22Rv1 (cell line): ENCODE results near the gene LRP5.

Experiments
- H3K27ac ChIP-seq: fragments of 450-650 bp; 2 replicates; pipeline ENCODE4 v1.5.1; 2017
- ZFX ChIP-seq: fragments of 450-650 bp; IDR thresholded peaks from 2 replicates; pipeline ENCODE4 v1.6.1; 2017; ENCODE audit warnings: antibody characterized with exemption, borderline replicate concordance
- TF ChIP-seq, protein P1 (sequence below): fragments of 450-650 bp; IDR thresholded peaks from 2 replicates; pipeline ENCODE4 v1.5.1; 2017; ENCODE audit warnings: mild to moderate bottlenecking

The LRP5 gene

DNA sequence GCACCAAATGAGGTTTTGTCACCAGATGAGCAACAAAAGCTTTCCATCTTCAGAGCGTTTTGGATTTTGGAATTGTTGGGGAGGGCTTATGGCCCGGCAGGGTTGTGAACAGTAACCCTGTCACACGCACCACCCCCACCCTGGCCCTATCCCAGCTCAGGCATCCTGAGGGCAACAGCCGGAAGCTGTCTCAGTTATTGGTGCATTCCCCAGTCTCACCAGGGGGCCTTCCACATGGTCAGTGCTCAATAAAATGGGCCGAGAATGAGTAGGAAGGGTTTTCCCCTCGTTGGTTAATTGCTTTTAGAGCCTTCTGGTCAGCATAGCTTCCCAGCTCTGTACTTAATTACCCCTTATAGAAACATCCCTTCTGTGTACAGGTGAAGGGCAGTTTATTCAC is 46.0 kb downstream of the LRP5 start:
- H3K27ac ChIP-seq = no peak overlapping the region
- TF ChIP-seq, protein P1, sequence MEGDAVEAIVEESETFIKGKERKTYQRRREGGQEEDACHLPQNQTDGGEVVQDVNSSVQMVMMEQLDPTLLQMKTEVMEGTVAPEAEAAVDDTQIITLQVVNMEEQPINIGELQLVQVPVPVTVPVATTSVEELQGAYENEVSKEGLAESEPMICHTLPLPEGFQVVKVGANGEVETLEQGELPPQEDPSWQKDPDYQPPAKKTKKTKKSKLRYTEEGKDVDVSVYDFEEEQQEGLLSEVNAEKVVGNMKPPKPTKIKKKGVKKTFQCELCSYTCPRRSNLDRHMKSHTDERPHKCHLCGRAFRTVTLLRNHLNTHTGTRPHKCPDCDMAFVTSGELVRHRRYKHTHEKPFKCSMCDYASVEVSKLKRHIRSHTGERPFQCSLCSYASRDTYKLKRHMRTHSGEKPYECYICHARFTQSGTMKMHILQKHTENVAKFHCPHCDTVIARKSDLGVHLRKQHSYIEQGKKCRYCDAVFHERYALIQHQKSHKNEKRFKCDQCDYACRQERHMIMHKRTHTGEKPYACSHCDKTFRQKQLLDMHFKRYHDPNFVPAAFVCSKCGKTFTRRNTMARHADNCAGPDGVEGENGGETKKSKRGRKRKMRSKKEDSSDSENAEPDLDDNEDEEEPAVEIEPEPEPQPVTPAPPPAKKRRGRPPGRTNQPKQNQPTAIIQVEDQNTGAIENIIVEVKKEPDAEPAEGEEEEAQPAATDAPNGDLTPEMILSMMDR = no peak
- no peak for TF ChIP-seq ZFX

DNA sequence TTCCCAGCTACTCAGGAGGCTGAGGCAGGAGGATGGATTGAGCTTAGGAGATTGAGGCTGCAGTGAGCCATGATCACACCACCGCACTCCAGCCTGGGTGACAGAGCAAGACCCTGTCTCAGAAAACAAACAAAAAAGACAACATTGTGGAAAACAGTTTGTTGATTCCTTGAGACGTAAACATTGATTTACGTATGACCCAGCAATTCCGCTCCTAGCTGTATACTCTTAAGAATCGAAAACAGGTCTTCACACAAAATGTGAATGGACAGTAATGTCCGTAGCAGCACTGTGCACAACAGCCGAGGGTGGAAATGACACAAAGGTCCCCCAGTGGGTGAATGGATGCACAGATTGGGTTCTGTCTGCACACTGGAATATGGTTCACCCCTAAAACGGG is 49.3 kb downstream of the LRP5 start:
- TF ChIP-seq, protein P1 = no peak
- no peak for TF ChIP-seq ZFX
- no peak overlapping the region for H3K27ac ChIP-seq

DNA sequence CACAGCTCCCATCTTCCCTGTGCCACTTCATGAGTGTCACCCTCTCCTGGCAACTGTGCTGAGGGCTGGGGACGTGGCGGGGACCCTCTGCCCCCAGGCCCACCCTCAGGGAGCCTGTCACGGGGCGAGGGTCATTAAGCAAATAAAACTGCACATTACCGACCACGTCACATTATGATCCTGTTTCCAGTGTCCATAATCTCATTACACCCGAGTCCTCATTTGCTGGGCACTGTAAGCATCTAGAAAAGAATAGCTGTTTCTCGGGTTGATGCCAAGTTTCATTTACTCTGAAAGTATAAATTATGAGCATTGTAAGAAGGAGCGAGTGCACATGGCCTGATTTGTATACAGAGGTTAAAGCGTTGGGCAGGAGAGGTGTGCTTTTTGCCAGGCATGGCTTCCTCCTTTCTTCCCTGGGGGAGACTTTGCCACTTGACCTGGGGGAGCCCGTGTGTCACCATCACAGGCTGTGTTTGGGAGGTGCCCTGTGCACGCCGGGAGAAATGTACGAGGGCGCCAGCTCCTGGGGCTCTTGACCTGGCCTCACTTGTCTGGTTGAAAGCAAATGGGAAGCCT is 50.5 kb downstream of the LRP5 start:
- no peak for TF ChIP-seq ZFX
- TF ChIP-seq, protein P1 = no peak
- H3K27ac ChIP-seq = no peak overlapping the region

DNA sequence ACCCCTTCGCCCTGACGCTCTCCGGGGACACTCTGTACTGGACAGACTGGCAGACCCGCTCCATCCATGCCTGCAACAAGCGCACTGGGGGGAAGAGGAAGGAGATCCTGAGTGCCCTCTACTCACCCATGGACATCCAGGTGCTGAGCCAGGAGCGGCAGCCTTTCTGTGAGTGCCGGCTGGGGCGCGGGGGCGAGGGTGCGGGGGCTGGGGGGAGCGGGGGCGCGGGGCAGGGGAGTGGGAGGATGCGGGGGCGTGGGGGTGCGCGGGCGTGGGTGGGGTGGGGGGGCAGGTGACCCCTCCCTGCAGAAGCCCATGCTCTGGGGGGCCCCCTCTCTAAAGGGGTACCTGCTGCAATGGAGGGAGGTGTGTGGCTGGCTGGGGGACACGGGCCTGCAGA is 51.4 kb downstream of the LRP5 start:
- no peak overlapping the region for H3K27ac ChIP-seq
- TF ChIP-seq, protein P1 = no peak
- no peak for TF ChIP-seq ZFX

DNA sequence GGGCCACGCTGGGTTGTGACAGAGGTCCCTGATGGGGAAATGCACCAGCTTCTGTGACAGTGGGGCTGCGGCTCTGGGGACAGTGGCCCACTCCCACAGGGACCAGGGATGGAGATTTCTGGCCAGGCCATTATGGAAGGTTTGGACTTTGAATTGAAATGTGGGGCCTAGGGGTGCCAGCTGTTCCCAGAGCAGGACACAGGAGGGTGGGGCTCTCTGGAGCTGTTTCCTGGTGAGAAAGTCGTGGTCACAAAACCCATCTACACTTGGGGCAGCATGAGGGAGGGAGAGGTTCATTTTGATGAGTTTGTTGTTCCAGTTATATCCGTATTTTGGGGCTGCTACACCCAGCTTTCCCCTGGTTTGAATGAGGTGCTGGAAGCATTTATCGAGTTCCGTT is 52.2 kb downstream of the LRP5 start:
- H3K27ac ChIP-seq = no peak overlapping the region
- TF ChIP-seq, protein P1 = no peak
- TF ChIP-seq ZFX = no peak

DNA sequence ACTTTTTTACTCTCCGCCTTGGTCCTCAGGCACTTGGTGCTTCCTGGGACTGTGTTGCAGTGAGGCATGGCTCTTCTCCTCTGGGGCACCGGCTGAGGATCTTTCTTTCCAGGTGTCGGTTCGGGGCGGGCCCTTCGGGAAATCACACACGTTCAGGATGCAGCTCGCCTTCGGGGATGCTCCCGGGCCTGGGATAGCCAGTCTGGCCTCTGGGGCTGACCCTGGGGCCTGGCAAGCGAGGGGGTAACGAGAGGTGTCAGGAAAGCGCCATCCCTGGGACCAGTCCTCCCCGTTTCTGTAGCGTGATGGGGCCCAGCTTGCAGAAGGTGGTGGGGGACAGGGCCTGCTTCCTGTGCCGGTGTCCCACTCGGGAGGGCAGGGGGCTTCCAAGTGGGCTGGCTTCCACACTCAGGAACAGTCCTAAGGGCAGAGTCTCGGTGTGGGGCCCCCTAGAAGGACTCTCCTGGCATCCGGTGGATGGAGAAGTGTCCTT is 53.6 kb downstream of the LRP5 start:
- TF ChIP-seq ZFX = no peak
- TF ChIP-seq, protein P1 = no peak
- no peak overlapping the region for H3K27ac ChIP-seq

DNA sequence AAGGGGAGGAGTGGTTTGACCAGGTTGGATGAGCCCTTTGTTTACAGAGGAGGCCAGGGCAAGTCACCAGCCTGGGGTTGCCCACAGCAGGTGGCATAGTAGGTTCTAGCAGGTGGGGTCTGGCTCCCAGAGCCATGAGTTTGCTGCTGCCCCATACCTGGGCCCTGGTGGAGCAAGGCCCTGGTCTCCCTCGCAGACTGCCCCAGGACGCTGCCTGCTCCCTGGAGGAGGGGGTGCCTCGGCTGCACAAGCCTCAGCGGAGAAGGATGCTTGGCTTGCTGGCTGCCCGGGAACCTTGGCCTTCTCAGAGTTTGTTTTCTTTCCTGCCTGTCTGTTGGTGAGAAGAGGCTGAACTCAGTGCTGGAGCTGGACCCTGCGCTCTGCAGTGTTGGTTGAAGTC is 54.9 kb downstream of the LRP5 start:
- H3K27ac ChIP-seq = no peak overlapping the region
- no peak for TF ChIP-seq ZFX
- TF ChIP-seq, protein P1 = no peak
